ENCODE measurements around the gene RXFP2. TPM values are rescaled to one million over a fixed set of nuclear protein-coding genes. Genes with fewer than 3 reads are reported as not detected.

The RXFP2 gene
- total and polyA plus RNA-seq, 2 of the 8 experiments (the other 6 are each of a cell fraction or from before 2014, with no cell fraction given) = not detected

- no peak overlapping the region for H3K27ac ChIP-seq (ENCODE audit: low read depth, low read length)
- no peak overlapping the region for H3K18ac ChIP-seq (ENCODE audit: extremely low read depth, low read length)
- H3K4me3 ChIP-seq (ENCODE audit: extremely low read depth in 1 of 4, insufficient read depth in 2 of 4, low read depth in 3 of 4, low read length in 4 of 4) = no peak overlapping the region
- no peak overlapping the region for H4K91ac ChIP-seq (replicated peaks; ENCODE audit: insufficient read length, low read length)
- H2BK20ac ChIP-seq (ENCODE audit: low read length) = no peak overlapping the region
- no peaks in the 10 kb centered on the region for H4K20me1 ChIP-seq (replicated peaks in 1 of 2; ENCODE audit: control insufficient read depth in 1 of 2, insufficient read depth in 2 of 2, low read length in 2 of 2)
- H3K14ac ChIP-seq (ENCODE audit: insufficient read length) = no peak overlapping the region
- H3K4ac ChIP-seq (replicated peaks; ENCODE audit: insufficient read length, low read depth, low read length) = no peak overlapping the region
- H3K27me3 ChIP-seq (replicated peaks in 1 of 4; ENCODE audit: control insufficient read depth in 3 of 4, extremely low read depth in 1 of 4, insufficient read depth in 3 of 4, low read length in 3 of 4) = no peaks in the 10 kb centered on the region
- H2BK12ac ChIP-seq (ENCODE audit: low read depth, low read length) = no peak overlapping the region
- 85% methylated on average over 2 of the region's 2 CpGs; no CpG with 5 or more reads in 1 of the 2 experiments for WGBS, 2 experiments (ENCODE audit: extremely low coverage in 1 of 2, insufficient coverage in 1 of 2, insufficient read length in 1 of 2, insufficient replicate concordance in 2 of 2, low coverage in 1 of 2, low lambda C conversion rate in 2 of 2, missing lambda C conversion rate in 1 of 2)
- no peaks in the 10 kb centered on the region for H3K9me3 ChIP-seq (ENCODE audit: insufficient read depth in 2 of 2, low read depth in 1 of 2, low read length in 1 of 2)
- H2BK120ac ChIP-seq (replicated peaks; ENCODE audit: low read depth, low read length) = no peak overlapping the region
- no peak overlapping the region for H3K23ac ChIP-seq (ENCODE audit: insufficient read length)
- no peak overlapping the region for H3K56ac ChIP-seq (replicated peaks; ENCODE audit: insufficient read length, low read depth, low read length)
- H3K79me1 ChIP-seq (ENCODE audit: low read depth, low read length) = no peaks in the 10 kb centered on the region
- DNase-seq (ENCODE audit: low read depth in 1 of 2, low spot score in 2 of 2) = no peak
- no peaks in the 10 kb centered on the region; a peak in 2 of 7 replicates for H3K4me1 ChIP-seq (replicated peaks in 1 of 4; ENCODE audit: control insufficient read depth in 3 of 4, insufficient read depth in 4 of 4, low read length in 3 of 4)
- no peaks in the 10 kb centered on the region for H3K36me3 ChIP-seq (ENCODE audit: control insufficient read depth in 2 of 4, insufficient read depth in 4 of 4, low read length in 3 of 4)
- H2AFZ ChIP-seq (ENCODE audit: low read length) = no peak overlapping the region
- H4K5ac ChIP-seq (ENCODE audit: insufficient read length, low read depth, low read length) = no peak overlapping the region
- no peak overlapping the region for H3K4me2 ChIP-seq (ENCODE audit: insufficient read depth in 1 of 2, low read depth in 2 of 2, low read length in 2 of 2)
- no peaks in the 10 kb centered on the region for H3K23me2 ChIP-seq (ENCODE audit: low read depth, low read length)
- ChIA-PET CTCF (ENCODE audit: partially characterized antibody) (interaction anchor here (0.6 kb wide), 1 partner anchor 505 kb away, joined by 3 read pairs; no protein-coding TSS in a partner anchor), POLR2A (ENCODE audit: partially characterized antibody) (no interaction called here)
- TF ChIP-seq SIX5 (IDR thresholded peaks at IDR 0.05; ENCODE audit: low read depth, low read length) = no peak
- TF ChIP-seq SP2 (IDR thresholded peaks at IDR 0.05; ENCODE audit: low read length) = no peak
- no peak for TF ChIP-seq ASH2L (IDR thresholded peaks at IDR 0.05; ENCODE audit: low read length)
- no peak for TF ChIP-seq PHF8 (conservative IDR thresholded peaks at IDR 0.05; ENCODE audit: low read depth, low read length)
- no peak for TF ChIP-seq CREB1 (IDR thresholded peaks at IDR 0.05)
- TF ChIP-seq KDM1A (IDR thresholded peaks at IDR 0.05; ENCODE audit: borderline replicate concordance, low read length) = no peak
- TF ChIP-seq SRF (IDR thresholded peaks at IDR 0.05; ENCODE audit: low read depth, low read length) = no peak
- TF ChIP-seq TAF7 (optimal IDR thresholded peaks at IDR 0.05; ENCODE audit: borderline replicate concordance, low read depth, low read length) = no peak
- no peak overlapping the region for H2BK15ac ChIP-seq (ENCODE audit: low read length)
- no peak for FAIRE-seq
- no peak overlapping the region for H4K8ac ChIP-seq (ENCODE audit: extremely low read depth, insufficient read depth, low read length)
- H3K79me2 ChIP-seq (ENCODE audit: control insufficient read depth in 1 of 2, insufficient read depth in 2 of 2, low read length in 2 of 2) = no peaks in the 10 kb centered on the region
- no peak overlapping the region for H2AK5ac ChIP-seq (ENCODE audit: low read depth, low read length)
- no peak overlapping the region for H2BK5ac ChIP-seq (ENCODE audit: low read depth, low read length)
- no peak overlapping the region for H3K9ac ChIP-seq (replicated peaks in 1 of 4; ENCODE audit: extremely low read depth in 1 of 4, low read depth in 3 of 4, low read length in 3 of 4)
Measured at GRCh38 chr13:31761951-31762350, 22.6 kb downstream of the RXFP2 start.
